Cerebellar cortex (tissue), 1 donor: ENCODE measurements around the gene MAD1L1.

Experiments used
- DNase-seq: peaks from one replicate; pipeline ENCODE4 v3.0.0-alpha.2; 2015; ENCODE audit warnings: low spot score

MAD1L1 gene

DNA sequence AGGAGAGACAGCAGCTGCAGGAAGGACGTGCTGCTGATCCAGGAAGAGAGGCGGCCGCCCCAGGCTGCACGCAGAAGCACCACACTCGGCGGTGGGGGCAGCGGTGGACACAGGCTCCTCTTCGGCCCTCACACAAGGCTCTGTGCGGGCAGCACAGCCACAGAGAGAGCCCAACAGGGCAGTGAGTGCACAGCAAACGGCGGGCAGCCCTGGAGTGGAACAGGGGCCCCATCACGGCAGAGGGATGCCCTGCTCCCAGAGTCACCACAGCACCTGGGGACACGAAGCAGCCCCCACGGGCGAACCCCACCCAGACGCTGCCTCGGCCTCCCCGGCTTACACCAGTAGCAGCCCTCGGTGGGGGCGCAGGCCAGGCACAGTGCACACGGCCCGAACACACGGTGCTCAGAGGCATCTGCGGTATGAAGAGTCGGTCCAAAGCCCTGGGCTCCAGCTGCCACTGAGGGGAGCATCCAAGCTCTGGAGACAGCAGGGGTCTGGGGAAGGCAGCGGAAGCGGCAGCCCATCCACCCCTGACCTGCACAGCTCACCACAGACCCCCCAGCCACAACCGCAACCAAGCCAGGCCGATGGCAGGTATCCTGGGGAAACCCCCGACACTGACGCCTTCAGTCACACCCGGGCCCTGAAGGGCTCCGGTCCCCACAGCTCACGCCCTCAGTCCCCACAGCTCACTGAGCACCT lies 26.1 kb upstream of the MAD1L1 start:
- DNase-seq: no peak

GRCh38 chr7:2257651-2258050 lies 24.9 kb upstream of the MAD1L1 start:
- DNase-seq: no peak

- DNase-seq: no peak
Observed at GRCh38 chr7:2257046-2257551, 24.4 kb upstream of the MAD1L1 start.

DNA sequence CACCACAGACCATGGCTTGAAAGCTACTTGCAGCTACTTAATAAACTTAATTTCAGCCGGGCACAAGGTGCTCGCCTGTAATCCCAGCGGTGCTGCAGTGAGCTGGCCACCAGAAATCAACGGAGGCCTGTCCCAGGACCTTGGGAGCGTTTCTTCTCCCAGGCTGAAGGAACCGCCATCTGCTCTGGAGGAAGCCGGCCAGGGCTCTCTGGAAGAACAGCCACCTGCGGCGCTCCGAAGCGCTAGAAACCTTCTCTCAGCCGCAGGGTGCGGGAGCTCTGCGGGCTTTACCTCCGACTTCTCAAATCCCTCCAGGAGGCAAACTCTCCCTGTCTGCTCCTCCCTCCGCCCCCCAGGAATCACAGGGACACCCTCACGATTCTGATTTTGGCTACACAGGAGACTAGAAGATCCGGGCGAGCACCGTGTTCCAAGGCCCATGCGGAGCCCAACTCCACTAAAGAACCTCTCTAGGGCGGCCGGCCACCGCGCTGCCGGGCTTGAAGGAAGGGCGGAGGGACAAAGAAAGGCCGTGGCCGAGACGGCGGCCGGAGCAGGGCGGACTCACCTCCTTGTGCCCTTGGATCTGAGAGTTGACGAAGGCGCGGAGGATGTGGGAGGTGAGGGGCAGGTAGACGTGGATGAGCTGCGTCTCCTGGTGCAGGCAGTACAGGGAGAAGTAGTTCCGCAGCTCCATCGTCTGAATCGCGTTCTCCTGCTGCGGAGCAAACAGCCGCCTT lies 23.7 kb upstream of the MAD1L1 start:
- DNase-seq: peak; percentile 57

DNA sequence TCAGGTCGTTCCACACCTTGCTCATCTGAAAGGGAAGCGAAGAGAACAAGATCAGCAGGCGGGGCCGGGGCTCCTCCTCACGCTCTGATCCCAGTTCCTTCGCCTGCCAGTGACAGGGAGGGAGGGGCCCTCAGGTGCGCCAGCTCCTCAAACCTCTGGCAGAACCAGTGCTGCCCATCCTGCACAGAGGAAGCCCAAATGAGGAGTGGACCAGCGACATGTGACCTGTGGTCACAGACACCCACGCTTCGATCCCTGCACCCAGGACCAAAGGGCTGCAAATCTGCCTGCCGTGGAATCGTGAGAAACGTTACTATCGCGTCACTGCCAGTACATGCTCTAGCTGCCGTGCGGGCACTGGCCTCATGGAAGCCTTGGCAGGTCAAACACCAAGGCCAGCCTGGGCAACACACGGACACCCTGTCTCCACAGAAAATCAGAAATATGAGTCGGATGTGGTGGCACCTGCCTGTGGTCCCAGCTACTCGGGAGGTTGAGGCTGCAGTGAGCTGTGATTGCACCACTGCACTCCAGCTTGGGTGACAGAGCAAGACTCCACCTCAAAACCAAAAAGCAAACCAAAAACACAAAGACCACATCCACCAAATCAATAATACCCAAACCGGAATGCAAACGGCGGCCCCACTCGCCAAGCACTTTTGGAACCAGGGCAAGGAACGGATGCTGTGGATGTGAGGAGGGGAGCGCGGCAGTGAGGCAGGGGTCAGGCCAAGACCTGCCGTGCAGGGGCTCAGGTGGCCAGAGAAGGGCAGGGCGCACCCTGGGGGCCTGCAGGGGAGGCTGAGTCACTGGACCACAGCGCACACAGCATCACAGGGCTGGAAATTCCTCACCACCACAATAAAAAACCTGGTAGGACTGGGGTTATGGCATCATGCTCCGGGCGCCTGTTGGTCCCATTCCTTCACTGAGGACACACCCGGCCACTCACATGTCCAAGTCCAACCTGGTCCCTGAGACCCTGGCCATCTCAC lies 22.7 kb upstream of the MAD1L1 start:
- no peak for DNase-seq

- DNase-seq: no peak
Observed at GRCh38 chr7:2254429-2255144, 21.8 kb upstream of the MAD1L1 start.

DNA sequence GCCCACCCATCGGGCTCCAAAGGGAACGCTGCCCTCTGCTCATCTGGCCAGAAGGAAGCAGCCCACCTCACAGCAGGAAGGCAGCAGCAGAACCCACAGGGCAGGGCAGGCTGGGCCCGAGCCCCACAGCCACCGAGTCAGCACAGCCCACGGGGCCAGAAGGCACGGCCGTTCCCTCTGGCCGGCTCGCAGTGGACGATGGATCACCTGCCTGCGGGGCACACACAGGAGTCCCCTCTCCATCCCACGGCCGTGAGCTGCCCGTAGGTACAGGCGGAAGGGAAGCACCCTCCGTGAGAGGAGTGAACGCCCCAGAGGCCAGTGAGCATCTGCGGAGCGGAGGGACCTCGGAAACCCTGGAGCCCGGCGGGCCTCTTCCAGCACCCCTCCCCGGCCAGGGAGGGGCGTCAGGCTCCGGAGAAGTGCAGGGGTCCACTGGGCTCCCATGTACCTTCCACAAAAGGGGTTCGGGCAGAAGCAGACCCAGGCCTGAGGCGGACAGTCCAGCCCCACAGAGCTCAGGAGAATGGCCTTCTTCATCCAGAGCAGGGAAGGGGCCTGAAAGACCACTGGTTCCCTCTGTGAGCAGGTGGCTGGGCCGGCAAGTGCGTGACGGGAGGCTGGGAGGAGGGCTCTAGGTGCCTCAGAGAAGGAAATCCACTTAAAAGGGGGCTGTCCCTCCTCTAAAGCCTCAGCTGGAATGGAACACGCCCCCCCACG lies 20.9 kb upstream of the MAD1L1 start:
- no peak for DNase-seq

- DNase-seq: no peak
Observed at GRCh38 chr7:2253021-2253420, 20.3 kb upstream of the MAD1L1 start.

DNA sequence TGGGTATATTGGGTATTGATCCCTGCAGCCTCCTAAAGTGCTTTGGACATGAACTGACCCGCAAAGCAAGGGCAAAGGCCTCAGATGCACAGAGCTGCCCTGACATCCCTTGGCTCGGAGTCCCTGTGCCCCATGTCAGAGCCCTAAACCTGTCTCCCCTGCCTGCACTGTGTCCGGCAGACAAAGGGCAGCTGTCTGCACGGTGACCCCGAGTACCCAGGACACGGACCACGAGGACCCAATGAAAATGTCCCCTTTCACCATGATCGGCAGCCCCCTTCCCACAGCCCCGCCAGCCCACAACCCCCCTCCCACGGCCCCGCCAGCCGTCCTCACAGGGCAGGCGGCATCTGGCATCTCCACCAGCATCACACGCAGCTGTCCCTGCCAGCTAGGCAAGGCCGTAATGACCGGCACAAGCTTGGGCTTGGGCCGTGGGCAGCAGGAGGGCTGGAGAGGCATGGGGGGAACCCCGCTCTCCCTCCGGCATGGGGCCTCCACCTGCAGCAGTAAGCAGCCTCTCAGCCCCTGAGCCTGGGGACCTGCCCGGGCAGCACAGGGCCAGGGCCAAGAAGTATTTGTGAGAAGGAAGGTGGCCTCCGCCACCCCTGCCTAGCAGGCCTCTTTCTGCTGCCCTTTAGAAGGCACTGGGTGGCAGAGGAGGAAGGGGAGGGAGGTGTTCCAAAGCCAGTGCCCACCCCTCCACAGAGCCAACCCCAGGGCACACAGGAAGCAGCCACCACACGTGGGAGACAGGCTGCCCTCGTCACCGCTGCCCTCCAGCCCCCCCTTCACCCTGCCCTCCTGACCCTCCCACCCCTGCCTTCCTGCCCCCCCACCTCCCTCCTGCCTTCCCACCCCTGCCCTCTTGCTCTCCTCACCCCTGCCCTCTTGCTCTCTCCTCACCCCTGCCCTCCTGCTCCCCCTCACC lies 19.4 kb upstream of the MAD1L1 start:
- DNase-seq: no peak

GRCh38 chr7:2251381-2251780 lies 18.6 kb upstream of the MAD1L1 start:
- no peak for DNase-seq

- DNase-seq: no peak
Observed at GRCh38 chr7:2249744-2250323, 17.1 kb upstream of the MAD1L1 start.

DNA sequence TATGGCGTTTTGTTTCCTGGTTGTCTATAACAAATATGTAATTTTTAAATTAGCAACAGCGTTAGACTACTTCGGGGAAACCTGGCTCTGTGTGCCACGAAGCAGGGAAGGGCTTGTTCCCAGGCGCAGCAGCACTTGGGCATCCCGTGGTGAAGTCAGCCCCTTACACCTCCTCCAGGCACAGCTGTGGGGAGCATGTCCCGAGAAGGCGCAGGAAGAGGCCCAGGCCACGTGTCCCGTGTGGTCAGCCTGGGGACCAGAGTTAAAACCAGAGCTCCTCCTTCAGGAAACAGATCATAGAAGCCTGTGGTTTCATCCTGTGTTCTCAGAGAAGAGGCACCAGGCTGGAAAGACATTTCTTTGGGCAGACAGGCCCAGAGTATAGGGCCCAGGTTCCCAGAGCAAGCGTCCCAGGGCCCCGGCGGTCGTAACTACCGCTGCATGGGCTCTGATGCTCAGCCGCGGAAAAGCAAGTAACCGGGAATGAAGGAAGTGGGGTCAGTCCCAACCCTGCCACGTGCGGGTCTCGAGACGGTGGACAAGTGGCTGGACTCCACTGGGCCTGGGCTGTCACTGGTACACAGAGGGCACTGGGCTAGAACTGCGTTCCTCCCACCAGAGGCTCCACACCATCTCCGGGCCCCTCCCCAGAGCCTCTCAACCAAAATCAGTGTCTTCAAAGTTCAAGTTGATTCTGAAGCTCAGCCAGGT lies 16.4 kb upstream of the MAD1L1 start:
- DNase-seq: peak; percentile 50

GRCh38 chr7:2247141-2247995 lies 14.6 kb upstream of the MAD1L1 start:
- DNase-seq: peak; percentile 38

DNA sequence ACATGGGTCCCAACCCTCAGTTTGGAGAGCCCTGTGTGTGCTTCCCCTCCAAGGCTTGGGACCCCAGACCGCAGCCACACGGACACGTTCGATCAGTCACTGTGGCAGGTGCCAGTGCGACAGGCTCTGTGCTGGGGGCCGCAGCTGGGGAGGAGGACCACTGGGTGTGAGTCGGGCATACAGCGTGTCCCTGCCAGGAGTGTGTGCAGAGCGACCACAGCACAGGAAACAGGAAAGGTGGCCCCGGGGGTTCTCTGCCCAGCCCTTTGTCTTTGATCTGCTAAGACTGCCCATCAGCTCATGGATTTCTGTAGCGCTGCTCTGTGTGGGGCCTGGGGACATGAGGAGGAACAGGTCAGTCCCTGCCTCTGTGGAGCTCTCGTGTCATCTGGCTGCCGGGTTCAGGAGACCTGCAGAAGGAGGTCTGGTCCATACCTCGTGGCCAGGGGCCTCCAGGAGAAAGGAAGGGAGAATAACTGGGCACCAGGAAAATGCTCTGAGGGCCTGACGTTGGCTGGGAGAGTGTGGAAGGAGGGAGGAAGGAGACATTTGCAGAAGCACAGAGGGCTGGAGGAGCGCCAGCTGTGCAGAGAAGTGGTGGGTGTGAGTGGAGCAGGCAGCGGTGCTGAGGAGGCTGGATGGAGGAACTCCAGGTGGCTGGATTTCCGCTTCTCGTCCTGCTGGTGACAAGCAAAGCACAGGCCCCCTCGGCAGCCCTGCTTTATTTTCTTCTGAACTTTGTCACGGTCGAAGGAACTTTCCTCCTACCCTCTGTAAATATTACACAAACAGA lies 13.3 kb upstream of the MAD1L1 start:
- no peak for DNase-seq

GRCh38 chr7:2244404-2244995 lies 11.8 kb upstream of the MAD1L1 start:
- no peak for DNase-seq

- no peak for DNase-seq
Observed at GRCh38 chr7:2243458-2243857, 10.7 kb upstream of the MAD1L1 start.
